GM18507 (cell line): ENCODE results near the gene ACSS1.
"Not testable (repeated sequence)": the region's sequence is repeated elsewhere in the genome, so short reads cannot be mapped to it uniquely, and the experiment has no call there.

Source experiments
- DNase-seq: peaks from one replicate; pipeline ENCODE4 v3.0.0; 2011; ENCODE audit warnings: low read depth; ENCODE audit not compliant: insufficient read length; ENCODE audit errors: extremely low spot score
- FAIRE-seq: peaks from 2 replicates; lab custom pipeline; 2011; peaks lifted over from hg19 to GRCh38; lab: Jason Lieb, UNC

ACSS1 gene

DNA sequence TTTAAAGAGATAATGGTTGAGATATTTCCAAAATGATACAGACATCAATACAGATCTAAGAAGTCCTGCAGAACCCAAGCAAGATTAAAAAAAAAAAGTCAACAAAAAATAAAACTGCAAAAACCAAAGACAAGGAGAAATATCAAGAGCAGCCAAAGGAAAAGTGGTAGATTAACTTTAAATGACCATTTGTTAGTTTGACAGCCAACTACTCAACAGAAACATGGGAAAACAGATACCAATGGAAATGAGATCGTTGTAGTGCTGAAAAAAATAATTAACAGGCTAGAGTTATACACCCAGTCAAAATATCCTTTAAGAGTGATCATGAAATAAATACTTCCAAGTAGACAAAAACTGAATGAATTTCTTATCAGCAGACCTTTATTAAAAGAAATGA is 54.9 kb downstream of the ACSS1 start:
- no peak for FAIRE-seq
- DNase-seq = no peak

- FAIRE-seq, DNase-seq: not testable (repeated sequence)
These were observed 56.6 kb downstream of the ACSS1 start for GRCh38 chr20:25001323-25001722.

DNA sequence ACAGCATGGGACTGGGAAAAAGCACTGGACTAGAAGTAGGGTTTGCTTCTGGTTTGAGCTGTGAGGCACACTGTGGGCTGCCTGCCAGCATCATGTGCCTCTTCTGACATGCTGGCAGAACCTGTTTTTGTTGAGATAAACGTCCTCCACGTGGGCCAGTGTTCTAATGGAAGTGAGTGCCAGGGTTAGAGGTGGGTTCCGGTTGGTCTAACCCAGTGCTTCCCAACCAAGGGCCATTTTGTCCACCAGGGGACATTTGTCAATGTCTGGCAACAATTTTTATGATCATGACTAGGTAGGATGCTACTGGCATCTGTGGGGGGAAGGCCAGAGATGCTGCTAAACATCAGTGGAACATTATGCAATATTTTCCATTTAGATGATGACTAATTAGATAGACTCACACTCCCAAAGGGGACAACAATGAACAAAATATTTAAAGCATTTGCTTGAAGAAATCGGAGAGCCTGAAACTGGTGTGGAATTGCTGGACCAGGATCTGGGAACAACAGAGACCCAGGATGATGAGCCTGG is 57.6 kb downstream of the ACSS1 start:
- FAIRE-seq (no peak), DNase-seq (no peak)

DNA sequence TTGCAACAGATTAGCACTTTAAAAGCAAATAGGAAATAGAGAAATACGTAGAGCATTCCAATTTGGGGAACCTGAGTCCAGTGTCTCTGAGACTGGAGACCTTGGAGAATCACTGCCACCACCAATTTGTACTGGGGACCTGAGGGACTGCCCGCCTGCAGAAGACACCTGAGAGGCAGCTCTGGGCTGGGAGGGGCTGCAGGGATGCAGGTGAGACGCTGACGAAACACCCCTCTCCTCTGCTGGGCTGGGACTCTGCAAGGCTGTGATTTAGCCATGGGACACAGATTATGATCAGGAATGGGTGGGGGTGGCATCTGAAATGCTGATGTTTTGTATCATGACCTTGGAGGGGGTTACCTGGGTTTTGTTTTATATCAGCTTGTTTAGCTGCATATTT is 58.4 kb downstream of the ACSS1 start:
- no peak for FAIRE-seq
- DNase-seq = no peak

- no peak for DNase-seq
- no peak for FAIRE-seq
These were observed 59.1 kb downstream of the ACSS1 start for GRCh38 chr20:24998631-24999445.

GRCh38 chr20:24998121-24998520 is 59.8 kb downstream of the ACSS1 start:
- no peak for DNase-seq
- FAIRE-seq = no peak

- no peak for FAIRE-seq
These were observed 61.2 kb downstream of the ACSS1 start for GRCh38 chr20:24996449-24997377.

DNA sequence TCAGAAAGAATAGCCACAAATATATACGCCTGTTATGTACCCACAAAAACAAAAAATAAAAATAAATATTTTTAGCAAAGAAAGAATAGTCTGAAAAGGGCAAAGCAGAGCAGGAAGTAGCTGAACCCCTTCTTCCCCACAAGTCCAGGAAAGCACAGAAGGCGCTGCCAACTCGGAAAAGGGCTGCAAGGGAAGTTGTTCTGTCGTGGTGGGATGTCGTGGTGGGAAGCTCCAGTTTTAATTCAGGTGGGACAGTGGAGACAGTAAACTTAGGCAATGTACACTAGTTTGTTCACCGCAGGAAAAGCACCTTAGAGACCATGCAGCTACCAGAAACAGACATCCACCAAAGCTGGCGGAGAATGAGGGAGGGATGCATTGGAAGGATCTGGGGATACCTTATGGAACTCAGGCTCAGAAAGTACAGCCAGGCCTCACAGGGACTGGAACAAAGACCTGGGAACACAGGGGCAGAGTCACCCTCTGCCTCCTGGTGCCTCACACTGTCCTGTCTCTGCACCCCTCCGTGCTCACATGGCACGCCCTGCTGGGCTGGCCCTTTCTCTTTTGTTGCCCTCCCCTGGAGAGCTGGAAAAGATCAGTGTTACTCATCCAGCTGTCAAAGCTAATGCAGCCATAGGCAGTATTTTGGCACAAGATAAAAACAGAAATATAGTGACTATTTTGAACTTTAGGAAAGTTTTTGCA is 62.0 kb downstream of the ACSS1 start:
- DNase-seq (no peak), FAIRE-seq (no peak)

More at GRCh38 chr20:24996449-24997377, 61.2 kb downstream of the ACSS1 start:
- no peak for DNase-seq

- DNase-seq = peak; percentile 57
- FAIRE-seq = peak; percentile 86
These were observed 63.2 kb downstream of the ACSS1 start for GRCh38 chr20:24994470-24995368.

- FAIRE-seq = no peak
- DNase-seq = no peak
These were observed 63.8 kb downstream of the ACSS1 start for GRCh38 chr20:24994186-24994465.

DNA sequence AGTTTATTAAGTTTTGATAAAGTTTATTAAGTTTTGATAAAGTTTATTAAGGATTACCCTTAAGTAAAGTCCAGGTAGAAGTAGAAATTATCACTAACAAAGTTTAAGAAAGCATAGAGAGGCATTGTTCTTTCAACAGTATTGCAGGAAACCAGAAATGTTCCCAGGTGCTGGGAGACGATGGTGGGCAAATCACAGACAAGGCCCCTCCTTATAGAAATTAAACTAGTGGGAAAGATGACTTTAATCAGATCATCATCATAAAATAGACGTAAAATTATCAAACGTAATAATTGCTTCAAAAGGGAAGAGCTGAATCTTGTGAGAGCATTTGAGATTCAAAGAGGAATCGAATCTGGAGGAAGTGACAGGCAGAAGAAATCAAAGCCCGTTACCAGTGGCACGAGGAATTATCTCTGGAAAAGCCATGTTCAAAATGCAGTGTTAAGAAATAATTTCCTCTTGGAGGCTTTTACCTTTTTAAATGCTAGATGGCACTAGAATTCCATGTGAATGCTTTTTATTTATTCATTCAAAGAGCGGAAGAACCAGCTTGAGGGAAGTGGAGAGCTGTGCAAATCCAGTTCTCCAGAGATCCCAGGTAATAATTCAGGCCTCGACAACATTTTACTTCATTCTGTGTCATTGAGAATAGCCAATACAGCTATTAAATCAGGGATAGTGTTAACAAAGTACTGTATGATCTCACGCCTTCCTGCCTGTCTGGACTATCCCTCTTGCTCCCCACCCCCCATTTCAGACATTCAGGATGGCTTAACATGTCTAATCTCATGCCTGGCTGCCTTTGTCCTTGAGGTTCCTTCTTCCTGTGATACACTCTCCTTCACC is 64.4 kb downstream of the ACSS1 start:
- FAIRE-seq (no peak), DNase-seq (no peak)

- FAIRE-seq = peak; percentile 92
These were observed 65.3 kb downstream of the ACSS1 start, which contains the start of gene APMAP for GRCh38 chr20:24992487-24993205. APMAP (minus strand) TSS chr20:24992751; CDS start chr20:24992688, 63 bp downstream.

GRCh38 chr20:24991897-24992486 is 65.9 kb downstream of the ACSS1 start:
- FAIRE-seq = no peak
- peak; percentile 8 for DNase-seq

More at GRCh38 chr20:24992487-24993205, 65.3 kb downstream of the ACSS1 start, which contains the start of gene APMAP:
- peak; percentile 97 for DNase-seq

DNA sequence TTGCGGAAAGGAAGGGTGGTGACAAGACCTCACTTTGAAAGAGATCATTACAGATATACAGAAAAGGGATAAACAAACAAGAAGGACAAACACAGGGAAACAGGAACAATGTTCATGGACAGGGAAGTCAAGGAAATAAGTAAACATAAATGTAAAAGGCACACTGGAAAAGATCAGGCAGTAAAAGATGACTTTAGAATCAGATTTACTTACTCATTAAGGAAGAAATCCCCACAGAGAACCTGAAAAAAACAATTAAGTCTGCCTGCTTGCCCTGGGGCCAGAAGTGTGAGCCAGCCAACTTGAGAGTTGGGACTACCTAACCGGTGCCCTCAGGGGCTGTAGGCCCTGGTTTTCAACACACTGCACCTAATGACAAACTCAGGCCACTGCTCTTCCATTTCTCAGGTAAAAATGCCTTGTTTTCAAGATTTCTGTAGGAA is 67.1 kb downstream of the ACSS1 start:
- no peak for FAIRE-seq
- no peak for DNase-seq

DNA sequence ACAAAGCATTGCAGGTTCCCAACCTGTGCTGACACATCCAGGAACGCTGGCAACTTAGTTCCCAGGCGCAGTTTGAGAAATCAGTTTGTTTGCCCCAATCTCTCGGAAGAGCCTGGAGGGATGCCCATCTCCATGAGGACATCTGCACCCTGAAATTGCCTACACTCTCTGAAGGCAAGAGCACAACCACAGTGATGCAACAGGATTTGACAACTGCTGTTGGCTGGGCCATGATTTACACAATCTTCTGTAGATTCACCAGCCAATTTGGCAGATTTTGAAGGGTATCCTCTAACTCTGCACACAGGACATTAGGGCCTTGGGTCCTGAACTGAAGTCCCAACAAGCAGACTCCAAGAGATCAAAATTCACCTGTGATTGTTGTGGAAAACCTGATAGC is 68.8 kb downstream of the ACSS1 start:
- FAIRE-seq (no peak), DNase-seq (no peak)

- FAIRE-seq = no peak
These were observed 69.8 kb downstream of the ACSS1 start for GRCh38 chr20:24987873-24988835.

More at GRCh38 chr20:24987873-24988835, 69.8 kb downstream of the ACSS1 start:
- no peak for DNase-seq
